Prostate gland (tissue), 2 donors: ENCODE data around the gene CEACAM6.

Experiments used
- POLR2A ChIP-seq: fragments of 450-650 bp; IDR thresholded peaks from one replicate; pipeline ENCODE4 v1.6.1; 2016; ENCODE audit warnings: antibody characterized with exemption, mild to moderate bottlenecking
- POLR2AphosphoS5 ChIP-seq: sonication (generic); formaldehyde crosslinking; IDR thresholded peaks from one replicate; pipeline ENCODE4 v1.6.1; 2017; ENCODE audit warnings: antibody characterized with exemption
- TF ChIP-seq, protein P1 (sequence below), 4 experiments: fragments of 200-600 bp in 2 of 4; fragments of 450-650 bp in 2 of 4; sonication (generic) in 2 of 4; IDR thresholded peaks; 1 replicate in 3 of 4; 2 replicates in 1 of 4; pipeline ENCODE4 v1.5.1; 2016 to 2019; ENCODE audit warnings: antibody characterized with exemption in 4 of 4, mild to moderate bottlenecking in 2 of 4, moderate library complexity in 2 of 4

DNA sequence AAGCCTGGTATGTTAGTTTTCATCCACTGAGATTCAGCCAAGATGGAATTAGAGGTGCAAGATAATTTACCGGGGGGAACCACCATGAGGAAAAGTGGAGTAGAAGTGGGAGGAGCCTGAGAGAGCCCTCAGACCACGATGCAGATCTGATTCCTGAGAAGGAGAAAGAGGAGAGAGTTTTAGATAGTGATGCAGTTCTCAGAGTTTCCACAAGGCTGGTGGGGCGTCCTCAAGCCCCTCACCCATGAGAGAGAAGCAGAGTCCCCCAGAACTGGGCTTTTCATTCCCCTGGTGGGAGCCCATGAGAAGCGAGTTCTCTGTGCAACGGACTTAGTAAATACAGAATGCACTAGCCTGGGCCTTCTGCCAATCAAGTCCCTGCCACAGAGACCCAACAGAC, 28.8 kb upstream of the CEACAM6 start:
- no peak for TF ChIP-seq POLR2AphosphoS5
- TF ChIP-seq, protein P1, sequence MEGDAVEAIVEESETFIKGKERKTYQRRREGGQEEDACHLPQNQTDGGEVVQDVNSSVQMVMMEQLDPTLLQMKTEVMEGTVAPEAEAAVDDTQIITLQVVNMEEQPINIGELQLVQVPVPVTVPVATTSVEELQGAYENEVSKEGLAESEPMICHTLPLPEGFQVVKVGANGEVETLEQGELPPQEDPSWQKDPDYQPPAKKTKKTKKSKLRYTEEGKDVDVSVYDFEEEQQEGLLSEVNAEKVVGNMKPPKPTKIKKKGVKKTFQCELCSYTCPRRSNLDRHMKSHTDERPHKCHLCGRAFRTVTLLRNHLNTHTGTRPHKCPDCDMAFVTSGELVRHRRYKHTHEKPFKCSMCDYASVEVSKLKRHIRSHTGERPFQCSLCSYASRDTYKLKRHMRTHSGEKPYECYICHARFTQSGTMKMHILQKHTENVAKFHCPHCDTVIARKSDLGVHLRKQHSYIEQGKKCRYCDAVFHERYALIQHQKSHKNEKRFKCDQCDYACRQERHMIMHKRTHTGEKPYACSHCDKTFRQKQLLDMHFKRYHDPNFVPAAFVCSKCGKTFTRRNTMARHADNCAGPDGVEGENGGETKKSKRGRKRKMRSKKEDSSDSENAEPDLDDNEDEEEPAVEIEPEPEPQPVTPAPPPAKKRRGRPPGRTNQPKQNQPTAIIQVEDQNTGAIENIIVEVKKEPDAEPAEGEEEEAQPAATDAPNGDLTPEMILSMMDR (IDR thresholded peaks at IDR 0.05): no peak
- TF ChIP-seq POLR2A: no peak
